ENCODE data around the gene MPC2. TPM values are rescaled to one million over a fixed set of nuclear protein-coding genes. Genes with fewer than 3 reads are reported as not detected.
A peak's percentile ranks its signal among the peaks of the same experiment; 100 is the strongest.

MPC2 gene
- total RNA-seq, 1 donor from 2014 or later: 62.3 TPM

GRCh38 chr1:167973832-167974231, 37.0 kb upstream of the MPC2 start:
- no peak overlapping the region for H3K4me3 ChIP-seq (ENCODE audit: low read depth, low read length)
- no peak for TF ChIP-seq CTCF (conservative IDR thresholded peaks at IDR 0.05; ENCODE audit: low read depth, low read length)
- no peak for DNase-seq (ENCODE audit: low read depth)

- no peak for TF ChIP-seq CTCF (conservative IDR thresholded peaks at IDR 0.05; ENCODE audit: low read depth, low read length)
Measured at GRCh38 chr1:167968569-167968968, 31.7 kb upstream of the MPC2 start.

GRCh38 chr1:167966050-167966449, 29.2 kb upstream of the MPC2 start:
- H3K4me3 ChIP-seq (ENCODE audit: low read depth, low read length): no peak overlapping the region
- TF ChIP-seq CTCF (conservative IDR thresholded peaks at IDR 0.05; ENCODE audit: low read depth, low read length): no peak
- peak; percentile 4 for DNase-seq (ENCODE audit: low read depth)

More at GRCh38 chr1:167968569-167968968, 31.7 kb upstream of the MPC2 start:
- no peak for DNase-seq (ENCODE audit: low read depth)
- no peak overlapping the region for H3K4me3 ChIP-seq (ENCODE audit: low read depth, low read length)

GRCh38 chr1:167964646-167965045, 27.8 kb upstream of the MPC2 start:
- no peak for TF ChIP-seq CTCF (conservative IDR thresholded peaks at IDR 0.05; ENCODE audit: low read depth, low read length)
- DNase-seq (ENCODE audit: low read depth): no peak

GRCh38 chr1:167957710-167958109, 20.8 kb upstream of the MPC2 start:
- no peak for DNase-seq (ENCODE audit: low read depth)
- TF ChIP-seq CTCF (conservative IDR thresholded peaks at IDR 0.05; ENCODE audit: low read depth, low read length): no peak
- no peak overlapping the region for H3K4me3 ChIP-seq (ENCODE audit: low read depth, low read length)

More at GRCh38 chr1:167964646-167965045, 27.8 kb upstream of the MPC2 start:
- no peak overlapping the region for H3K4me3 ChIP-seq (ENCODE audit: low read depth, low read length)

- no peak for DNase-seq (ENCODE audit: low read depth)
- H3K4me3 ChIP-seq (ENCODE audit: low read depth, low read length): no peak overlapping the region
- TF ChIP-seq CTCF (conservative IDR thresholded peaks at IDR 0.05; ENCODE audit: low read depth, low read length): no peak
Measured at GRCh38 chr1:167955915-167956314, 19.0 kb upstream of the MPC2 start.

- no peak for TF ChIP-seq CTCF (conservative IDR thresholded peaks at IDR 0.05; ENCODE audit: low read depth, low read length)
- no peak for DNase-seq (ENCODE audit: low read depth)
- no peak overlapping the region for H3K4me3 ChIP-seq (ENCODE audit: low read depth, low read length)
Measured at GRCh38 chr1:167950569-167950968, 13.7 kb upstream of the MPC2 start.
